Uterus (tissue), 2 donors: ENCODE results near the gene GMDS.

Experiments
- POLR2A ChIP-seq, 2 donors: fragments of 450-650 bp; IDR thresholded peaks; one replicate each; pipeline ENCODE4 v1.6.1; 2016; ENCODE audit warnings: antibody characterized with exemption in 2 of 2, mild to moderate bottlenecking in 1 of 2, moderate library complexity in 1 of 2
- TF ChIP-seq, protein P1 (sequence below), 4 experiments: fragments of 200-600 bp in 2 of 4; fragments of 450-650 bp in 2 of 4; sonication (generic) in 2 of 4; IDR thresholded peaks; one replicate each; pipeline ENCODE4 v1.5.1; 2016 to 2019; ENCODE audit warnings: antibody characterized with exemption in 4 of 4, mild to moderate bottlenecking in 2 of 4, moderate library complexity in 1 of 4

DNA sequence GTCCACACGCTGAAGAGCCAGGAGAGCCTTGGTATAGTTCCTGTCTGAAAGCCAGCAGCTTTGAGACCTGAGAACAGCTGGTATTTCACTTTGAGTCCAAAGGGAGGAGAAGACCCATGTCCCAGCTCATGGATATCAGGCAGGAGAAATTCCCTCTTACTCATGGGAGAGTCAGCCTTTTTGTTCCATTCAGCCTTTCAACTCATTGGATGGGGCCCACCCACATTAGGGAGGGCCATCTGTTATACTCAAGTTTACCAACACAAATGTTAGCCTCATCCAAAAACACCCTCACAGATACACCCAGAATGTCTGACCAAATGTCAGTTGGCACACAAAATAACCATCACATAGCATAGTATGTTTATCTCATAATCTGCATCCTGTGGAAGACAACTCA lies 80.1 kb downstream of the GMDS start:
- TF ChIP-seq, protein P1, sequence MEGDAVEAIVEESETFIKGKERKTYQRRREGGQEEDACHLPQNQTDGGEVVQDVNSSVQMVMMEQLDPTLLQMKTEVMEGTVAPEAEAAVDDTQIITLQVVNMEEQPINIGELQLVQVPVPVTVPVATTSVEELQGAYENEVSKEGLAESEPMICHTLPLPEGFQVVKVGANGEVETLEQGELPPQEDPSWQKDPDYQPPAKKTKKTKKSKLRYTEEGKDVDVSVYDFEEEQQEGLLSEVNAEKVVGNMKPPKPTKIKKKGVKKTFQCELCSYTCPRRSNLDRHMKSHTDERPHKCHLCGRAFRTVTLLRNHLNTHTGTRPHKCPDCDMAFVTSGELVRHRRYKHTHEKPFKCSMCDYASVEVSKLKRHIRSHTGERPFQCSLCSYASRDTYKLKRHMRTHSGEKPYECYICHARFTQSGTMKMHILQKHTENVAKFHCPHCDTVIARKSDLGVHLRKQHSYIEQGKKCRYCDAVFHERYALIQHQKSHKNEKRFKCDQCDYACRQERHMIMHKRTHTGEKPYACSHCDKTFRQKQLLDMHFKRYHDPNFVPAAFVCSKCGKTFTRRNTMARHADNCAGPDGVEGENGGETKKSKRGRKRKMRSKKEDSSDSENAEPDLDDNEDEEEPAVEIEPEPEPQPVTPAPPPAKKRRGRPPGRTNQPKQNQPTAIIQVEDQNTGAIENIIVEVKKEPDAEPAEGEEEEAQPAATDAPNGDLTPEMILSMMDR (IDR thresholded peaks at IDR 0.05), result no peak
- TF ChIP-seq POLR2A (IDR thresholded peaks at IDR 0.05), result no peak
